ENCODE results near the gene AGPAT3.

Gene AGPAT3

DNA sequence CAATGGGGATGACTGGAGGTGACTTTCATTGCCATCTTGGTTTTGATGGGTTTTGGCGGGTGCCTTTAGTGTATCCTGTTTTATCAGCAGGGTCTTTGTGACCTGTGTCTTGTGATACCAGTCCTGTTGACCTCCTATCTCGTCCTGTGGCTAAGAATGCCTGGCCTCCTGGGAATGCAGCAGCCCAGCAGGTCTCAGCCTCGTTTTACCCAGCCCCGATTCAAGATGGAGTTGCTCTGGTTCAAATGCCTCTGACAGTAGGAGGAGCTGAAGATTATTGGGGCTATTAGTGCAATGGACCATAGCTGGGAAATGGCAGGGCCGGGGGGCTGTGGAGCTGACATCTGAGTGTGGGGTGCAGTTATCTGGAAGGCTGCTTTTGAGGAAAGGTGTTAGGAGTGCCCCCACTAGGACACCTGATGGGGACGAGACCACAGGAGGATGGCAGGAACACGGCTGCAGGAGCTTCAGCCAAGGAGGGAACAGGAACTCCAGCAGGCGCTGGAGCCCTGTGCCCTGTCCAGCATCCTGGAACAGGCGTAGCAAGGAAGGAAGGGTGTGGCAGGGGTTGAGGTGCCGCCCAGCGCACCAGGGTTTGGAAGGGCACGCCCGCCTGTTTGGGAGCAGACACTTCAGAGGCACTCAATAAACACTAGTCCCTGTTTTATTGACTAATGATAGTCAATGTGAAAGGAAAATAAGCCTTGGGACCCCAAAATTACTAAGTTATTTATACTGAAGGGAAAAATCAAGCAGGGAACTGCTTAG is 15.3 kb upstream of the AGPAT3 start:
- no peak overlapping the region for H3K27ac Mint-ChIP-seq
- H3K4me1 Mint-ChIP-seq (ENCODE audit: low read depth): peaks cover 9% of the 10 kb centered on the region
- H3K9me3 Mint-ChIP-seq: peaks cover 4% of the 10 kb centered on the region
- no peaks in the 10 kb centered on the region for H3K36me3 Mint-ChIP-seq (ENCODE audit: low read depth)
- H3K27me3 Mint-ChIP-seq: peaks cover 6% of the 10 kb centered on the region
- no peak overlapping the region for H3K4me3 Mint-ChIP-seq

DNA sequence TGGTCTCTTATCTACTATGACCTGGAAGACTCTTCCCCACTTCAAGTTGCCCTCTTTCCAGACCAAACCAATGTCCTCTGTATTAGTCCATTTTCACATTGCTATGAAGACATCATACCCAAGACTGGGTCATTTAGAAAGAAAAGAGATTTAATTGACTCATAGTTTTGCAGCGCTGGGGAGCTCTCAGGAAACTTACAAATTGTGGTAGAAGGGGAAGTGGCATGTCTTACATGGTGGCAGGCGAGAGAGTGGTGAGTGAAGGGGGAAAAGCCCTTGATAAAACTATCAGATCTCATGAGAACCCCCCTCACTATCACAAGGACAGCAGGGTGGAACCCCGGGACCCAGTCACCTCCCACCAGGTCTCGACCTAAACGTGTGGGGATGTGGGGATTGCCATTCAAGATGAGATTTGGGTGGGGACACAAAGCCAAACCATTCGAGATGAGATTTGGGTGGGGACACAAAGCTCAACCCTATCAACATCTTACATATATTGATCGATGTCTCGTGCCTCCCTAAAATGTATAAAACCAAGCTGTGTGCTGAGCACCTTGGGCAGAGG is 14.2 kb upstream of the AGPAT3 start:
- peaks cover 13% of the 10 kb centered on the region for H3K27me3 Mint-ChIP-seq
- no peak overlapping the region for H3K4me3 Mint-ChIP-seq
- H3K4me1 Mint-ChIP-seq (ENCODE audit: low read depth): peaks cover 20% of the 10 kb centered on the region
- H3K9me3 Mint-ChIP-seq: peaks cover 4% of the 10 kb centered on the region
- H3K36me3 Mint-ChIP-seq (ENCODE audit: low read depth): no peaks in the 10 kb centered on the region
- no peak overlapping the region for H3K27ac Mint-ChIP-seq

DNA sequence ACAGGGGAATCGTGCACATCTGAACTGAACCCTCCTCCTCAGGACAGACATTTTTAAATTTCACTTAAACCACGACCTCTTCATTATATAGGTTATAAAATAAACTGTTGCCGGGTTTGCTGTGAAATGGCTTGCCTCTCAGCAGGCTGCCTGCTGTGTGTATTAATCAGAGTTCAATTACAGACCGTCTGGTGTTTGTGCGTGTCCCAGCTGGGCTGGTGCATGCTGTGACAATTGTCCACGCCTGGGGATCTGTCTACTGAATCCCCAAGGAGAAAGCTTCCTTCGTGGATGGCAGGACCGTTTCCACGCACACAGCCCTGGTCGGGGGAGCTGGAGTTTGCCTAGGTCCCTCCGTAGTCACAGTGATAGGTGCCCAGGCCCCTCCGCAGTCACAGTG is 13.4 kb upstream of the AGPAT3 start:
- Mint-ChIP-seq H3K4me3 (no peak overlapping the region), H3K27me3 (peaks cover 16% of the 10 kb centered on the region), H3K36me3 (ENCODE audit: low read depth) (no peaks in the 10 kb centered on the region), H3K9me3 (peaks cover 4% of the 10 kb centered on the region), H3K4me1 (ENCODE audit: low read depth) (peaks cover 24% of the 10 kb centered on the region), H3K27ac (no peak overlapping the region)

DNA sequence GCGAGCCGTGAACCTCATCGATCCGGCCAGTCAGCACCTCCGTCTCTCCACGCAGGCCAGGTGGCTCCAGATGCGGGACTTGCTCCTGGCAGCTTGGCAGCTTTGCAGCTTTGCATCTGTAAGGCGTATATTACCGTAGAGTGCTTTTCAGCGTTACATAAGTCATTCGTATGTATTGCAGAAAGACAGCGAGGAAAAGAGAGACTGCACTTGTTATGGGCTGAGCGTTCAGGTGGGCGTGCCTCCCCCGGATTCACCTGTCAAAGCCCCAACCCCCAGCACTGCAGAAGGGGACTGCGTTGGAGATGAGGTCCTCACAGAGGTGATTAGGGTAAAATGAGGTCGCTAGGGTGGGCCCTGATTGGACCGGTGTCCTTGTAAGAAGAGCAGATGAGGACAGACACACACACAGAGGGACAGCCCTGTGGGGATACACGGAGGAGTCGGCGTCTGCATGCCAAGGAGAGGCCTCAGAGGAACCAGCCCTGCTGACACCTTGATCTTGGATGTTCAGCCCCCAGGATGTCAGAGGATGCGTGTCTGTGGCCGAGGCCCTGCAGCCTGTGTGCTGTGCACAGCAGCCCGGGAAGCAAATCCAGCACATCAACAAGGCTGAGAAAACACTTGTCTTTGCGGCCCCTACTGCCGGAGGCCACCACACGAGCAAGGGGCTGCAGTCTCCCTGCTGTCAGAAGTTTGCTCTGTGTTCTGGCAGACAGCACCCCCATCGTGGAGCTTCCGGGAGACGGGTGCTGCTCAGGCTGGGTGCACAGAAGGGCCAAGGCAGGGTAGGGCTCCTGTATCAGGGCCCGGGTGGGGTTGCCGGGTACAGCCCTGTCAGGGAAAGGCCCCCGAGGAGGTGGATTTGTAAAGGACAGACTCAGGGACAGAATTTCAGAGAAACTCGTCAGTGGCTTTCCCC is 10.9 kb upstream of the AGPAT3 start:
- no peak overlapping the region for H3K27ac Mint-ChIP-seq
- peaks cover 16% of the 10 kb centered on the region for H3K27me3 Mint-ChIP-seq
- peaks cover 4% of the 10 kb centered on the region for H3K9me3 Mint-ChIP-seq
- no peaks in the 10 kb centered on the region for H3K36me3 Mint-ChIP-seq (ENCODE audit: low read depth)
- H3K4me1 Mint-ChIP-seq (ENCODE audit: low read depth): peaks cover 24% of the 10 kb centered on the region
- H3K4me3 Mint-ChIP-seq: no peak overlapping the region

DNA sequence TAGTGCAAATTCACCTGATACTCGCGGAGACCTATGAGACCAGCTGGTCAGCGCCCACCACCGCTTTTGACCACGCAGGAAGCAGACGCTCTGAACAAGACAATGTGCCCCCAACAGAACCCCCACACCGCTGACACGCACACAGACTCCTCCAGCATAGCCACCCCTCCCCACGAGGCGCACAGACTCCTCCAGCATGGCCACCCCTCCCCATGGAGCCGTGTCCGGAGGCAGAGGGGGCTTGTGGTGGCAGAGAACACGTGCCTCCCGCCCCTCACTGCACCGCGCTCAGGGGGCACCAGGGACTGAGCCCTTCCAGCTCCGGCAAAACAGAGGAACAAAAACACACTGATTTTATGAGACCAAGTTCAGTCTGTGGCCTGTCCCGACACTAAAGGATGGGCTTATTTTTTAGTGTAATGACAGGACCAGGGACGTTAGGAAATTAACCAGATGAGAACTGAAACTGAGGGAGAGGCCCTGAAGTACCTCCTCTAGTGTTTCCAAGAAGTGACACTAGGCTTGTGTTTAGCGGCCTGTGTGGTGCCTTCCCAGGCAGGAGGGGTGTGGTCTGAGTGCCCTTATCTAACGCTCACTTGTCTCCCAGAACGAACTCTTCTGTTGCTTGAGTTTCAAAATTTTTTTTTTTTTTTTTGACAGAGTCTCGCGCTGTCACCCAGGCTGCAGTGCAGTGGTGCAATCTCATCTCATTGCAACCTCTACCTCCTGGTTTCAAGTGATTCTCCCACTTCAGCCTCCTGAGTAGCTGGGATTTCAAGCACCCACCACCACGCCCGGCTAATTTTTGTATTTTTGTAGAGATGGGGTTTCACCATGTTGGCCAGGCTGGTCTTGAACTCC is 10.0 kb upstream of the AGPAT3 start:
- H3K27ac Mint-ChIP-seq: peak overlapping the region; percentile 78

DNA sequence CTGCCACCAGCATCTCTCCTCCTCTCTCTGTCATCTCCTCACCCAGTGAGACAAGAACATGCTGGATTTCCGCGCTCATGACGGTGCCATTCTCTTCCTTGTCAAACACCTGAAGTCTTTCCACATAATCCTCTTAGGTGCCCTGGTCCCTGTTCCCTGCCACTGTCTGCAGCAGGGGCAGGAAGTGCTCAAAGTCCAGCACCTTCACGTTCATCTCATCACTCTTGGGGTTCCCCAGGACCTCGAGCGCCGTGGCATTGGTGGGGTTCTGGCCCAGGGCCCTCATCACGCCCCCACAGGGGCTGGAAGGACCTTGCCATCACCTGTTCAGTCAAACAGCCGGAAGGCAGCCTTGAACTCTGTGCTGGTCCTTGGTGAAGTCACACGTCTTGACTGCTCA is 9.1 kb upstream of the AGPAT3 start:
- Mint-ChIP-seq H3K27ac (no peak overlapping the region), H3K4me1 (ENCODE audit: low read depth) (peaks cover 24% of the 10 kb centered on the region), H3K9me3 (peaks cover under 1% of the 10 kb centered on the region), H3K4me3 (no peak overlapping the region), H3K36me3 (ENCODE audit: low read depth) (no peaks in the 10 kb centered on the region), H3K27me3 (peaks cover 16% of the 10 kb centered on the region)

More for the DNA sequence above, 10.0 kb upstream of the AGPAT3 start:
- peak overlapping the region; percentile 30 for H3K4me3 Mint-ChIP-seq
- H3K36me3 Mint-ChIP-seq (ENCODE audit: low read depth): no peaks in the 10 kb centered on the region
- H3K27me3 Mint-ChIP-seq: peaks cover 16% of the 10 kb centered on the region
- peaks cover 24% of the 10 kb centered on the region for H3K4me1 Mint-ChIP-seq (ENCODE audit: low read depth)
- H3K9me3 Mint-ChIP-seq: peaks cover 4% of the 10 kb centered on the region

DNA sequence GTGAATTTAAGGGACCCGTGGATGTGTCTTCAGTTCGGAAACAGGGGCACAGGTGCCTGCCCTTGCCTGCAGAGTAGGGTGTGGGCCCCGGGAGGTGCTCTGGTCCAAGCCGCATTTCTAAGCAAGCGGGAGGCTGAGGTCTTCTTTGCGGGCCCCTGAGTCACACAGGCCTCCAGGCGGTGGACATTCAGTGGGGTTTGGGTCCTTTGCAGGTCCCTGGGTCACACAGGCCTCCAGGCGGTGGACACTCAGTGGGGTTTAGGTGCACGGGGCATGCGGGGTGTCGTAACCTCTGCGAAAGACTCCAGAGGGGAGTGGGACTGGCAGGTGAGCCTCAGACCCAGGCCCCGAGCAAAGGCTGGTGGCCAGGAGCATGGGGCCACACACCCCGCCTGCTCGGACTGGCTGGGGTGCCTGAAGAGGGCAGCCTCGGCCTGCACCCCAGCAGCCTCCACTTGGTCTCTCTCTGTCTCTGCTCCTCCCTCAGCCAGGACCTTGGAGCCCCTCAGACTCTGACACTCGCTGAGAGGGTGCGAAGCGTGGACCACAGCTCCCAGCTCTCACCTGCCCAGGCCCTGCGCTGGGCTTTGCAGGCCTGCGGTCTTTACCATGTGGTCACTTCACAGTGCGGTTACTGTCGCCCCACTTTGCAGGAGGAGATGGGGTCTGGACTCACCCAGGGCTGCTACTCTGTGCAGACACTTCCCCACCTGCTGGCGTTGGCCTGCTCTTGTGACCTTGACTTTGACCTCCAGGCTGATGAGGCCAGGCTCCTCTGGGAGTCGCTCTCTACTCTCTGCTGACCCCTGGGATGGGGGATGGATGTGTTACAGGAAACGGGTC is 6.0 kb upstream of the AGPAT3 start:
- Mint-ChIP-seq H3K27me3 (peaks cover 11% of the 10 kb centered on the region), H3K9me3 (no peaks in the 10 kb centered on the region), H3K27ac (no peak overlapping the region), H3K4me1 (ENCODE audit: low read depth) (peaks cover 22% of the 10 kb centered on the region), H3K36me3 (ENCODE audit: low read depth) (no peaks in the 10 kb centered on the region), H3K4me3 (no peak overlapping the region)

DNA sequence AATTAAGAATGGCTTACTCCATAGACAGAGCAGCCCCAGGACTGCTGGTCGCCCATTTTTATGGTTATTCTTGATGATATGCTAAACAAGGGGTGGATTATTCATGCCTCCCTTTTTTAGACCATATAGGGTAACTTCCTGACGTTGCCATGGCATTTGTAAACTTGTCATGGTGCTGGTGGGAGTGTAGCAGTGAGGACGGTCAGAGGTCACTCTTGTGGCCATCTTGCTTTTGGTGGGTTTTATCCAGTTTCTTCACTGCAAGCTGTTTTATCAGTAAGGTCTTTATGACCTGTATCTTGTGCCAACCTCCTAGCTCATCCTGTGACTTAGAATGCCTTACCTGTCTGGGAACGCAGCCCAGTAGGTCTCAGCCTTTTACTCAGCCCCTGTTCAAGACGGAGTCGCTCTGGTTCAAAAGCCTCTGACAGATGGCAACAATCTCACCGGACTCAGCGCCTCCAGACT is 5.2 kb upstream of the AGPAT3 start:
- peaks cover 10% of the 10 kb centered on the region for H3K27me3 Mint-ChIP-seq
- no peak overlapping the region for H3K27ac Mint-ChIP-seq
- H3K4me3 Mint-ChIP-seq: no peak overlapping the region
- H3K4me1 Mint-ChIP-seq (ENCODE audit: low read depth): peaks cover 18% of the 10 kb centered on the region
- no peaks in the 10 kb centered on the region for H3K36me3 Mint-ChIP-seq (ENCODE audit: low read depth)
- H3K9me3 Mint-ChIP-seq: no peaks in the 10 kb centered on the region

DNA sequence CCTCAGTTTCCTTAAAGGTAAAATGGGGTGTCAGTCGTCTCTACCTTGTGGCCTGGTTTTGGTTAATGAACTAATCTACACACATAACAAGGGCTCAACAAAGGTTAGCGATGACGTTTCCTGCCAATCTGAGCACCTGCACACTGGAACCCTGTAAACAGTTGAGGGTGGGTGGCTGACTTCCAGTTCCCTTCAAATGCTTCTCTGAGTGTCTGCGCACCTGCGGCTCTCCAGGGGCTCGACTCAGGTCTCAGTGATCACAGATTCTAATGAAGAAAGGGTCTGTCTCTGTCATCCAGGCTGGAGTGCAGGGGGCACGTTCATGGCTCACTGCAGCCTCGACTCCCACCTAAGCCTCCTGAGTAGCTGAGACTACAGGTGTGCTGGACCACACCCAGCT is 3.3 kb upstream of the AGPAT3 start:
- Mint-ChIP-seq H3K27me3 (no peaks in the 10 kb centered on the region), H3K9me3 (no peaks in the 10 kb centered on the region), H3K36me3 (ENCODE audit: low read depth) (no peaks in the 10 kb centered on the region), H3K4me3 (no peak overlapping the region), H3K4me1 (ENCODE audit: low read depth) (peaks cover 9% of the 10 kb centered on the region), H3K27ac (no peak overlapping the region)

DNA sequence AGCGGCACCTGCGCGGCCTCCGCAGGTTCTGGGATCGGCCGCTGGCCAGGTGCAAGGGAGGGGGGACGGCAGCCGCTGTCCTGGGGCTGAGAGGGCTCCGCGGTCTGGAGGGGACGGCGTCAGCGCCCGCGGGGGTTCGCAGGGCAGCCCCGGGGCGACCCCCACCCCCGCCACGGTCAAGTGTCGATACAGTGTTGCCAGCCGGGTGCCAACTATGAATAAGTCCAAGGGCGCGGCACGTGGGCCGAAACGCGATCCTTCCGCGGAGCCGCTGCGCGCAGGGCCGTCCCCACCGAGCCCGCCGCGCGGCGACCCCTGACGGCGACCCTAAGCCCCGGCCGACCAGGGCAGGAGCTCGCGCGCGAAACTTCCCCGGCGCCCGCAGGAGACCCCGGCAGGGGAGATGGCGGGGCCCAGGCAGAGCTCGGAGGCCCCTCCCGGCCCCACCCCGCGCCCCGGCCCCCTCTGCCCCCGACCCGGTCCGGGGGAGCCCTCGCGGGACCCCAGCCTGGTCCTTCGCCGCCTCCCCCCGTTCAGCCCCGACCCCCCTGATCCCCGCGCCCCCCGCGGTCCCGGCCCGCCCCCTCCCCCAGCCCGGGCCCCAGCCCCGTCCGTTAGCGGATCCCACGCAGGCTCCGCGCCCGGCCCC is 586 bp upstream of the AGPAT3 start:
- Mint-ChIP-seq H3K27ac (no peak overlapping the region), H3K27me3 (no peaks in the 10 kb centered on the region), H3K9me3 (no peaks in the 10 kb centered on the region), H3K4me3 (no peak overlapping the region), H3K4me1 (ENCODE audit: low read depth) (peaks cover 35% of the 10 kb centered on the region), H3K36me3 (ENCODE audit: low read depth) (peaks cover 26% of the 10 kb centered on the region)

DNA sequence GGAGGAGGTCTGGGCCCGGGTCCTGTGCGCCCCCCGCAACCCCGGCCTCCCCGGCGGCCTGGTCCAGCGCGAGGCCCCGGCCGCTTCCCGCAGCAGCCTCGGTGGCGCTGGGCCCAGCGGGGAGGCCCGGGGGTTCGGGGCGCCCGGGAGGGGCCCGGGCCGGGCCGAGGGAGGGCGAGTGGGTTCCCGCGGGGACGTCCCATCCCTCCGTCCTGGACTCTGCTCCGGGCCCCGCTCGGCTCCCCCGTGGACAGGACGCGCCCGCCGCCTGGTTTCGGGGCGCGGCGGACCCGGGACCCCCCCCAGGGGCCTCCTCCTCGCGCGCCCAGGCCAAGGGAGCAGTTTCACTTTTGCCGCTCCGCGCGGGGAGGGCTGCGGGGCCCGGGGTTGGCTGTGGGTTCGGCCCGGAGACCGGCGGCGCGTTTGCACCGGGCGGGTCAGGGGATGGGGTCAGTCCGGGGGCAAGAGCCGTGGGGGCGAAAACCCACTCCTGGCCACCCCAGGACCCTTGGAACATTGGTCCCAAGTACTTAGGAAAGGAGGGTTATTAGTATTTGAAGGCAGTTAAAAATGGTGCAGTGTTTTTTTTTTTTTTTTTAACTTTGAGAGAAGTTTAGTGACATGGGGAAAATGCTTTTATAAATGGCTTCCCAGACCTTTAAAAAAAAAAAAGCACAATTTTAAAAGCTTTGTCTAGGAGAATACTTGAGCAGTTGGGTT is 677 bp downstream of the AGPAT3 start:
- H3K4me3 Mint-ChIP-seq: peak overlapping the region; percentile 84

DNA sequence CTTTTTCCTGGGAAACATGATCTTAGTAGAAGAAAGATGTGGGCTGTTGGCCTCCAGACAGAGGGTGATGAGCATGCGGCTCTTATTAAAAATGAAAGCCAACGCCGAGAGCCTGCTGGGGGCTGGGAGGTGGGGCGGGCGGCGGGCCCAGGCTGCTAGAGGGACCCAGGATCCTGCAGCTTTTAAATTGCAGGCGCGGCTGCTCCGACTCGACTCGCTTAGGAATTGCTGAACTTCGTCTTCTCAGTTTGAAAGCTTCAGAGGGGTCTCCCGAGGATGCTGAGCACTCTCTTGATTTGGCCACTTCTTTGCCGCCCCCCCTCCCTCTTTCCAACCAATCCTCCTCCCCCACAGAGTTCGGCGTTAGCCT is 1.2 kb downstream of the AGPAT3 start:
- peaks cover 33% of the 10 kb centered on the region for H3K36me3 Mint-ChIP-seq (ENCODE audit: low read depth)
- no peaks in the 10 kb centered on the region for H3K27me3 Mint-ChIP-seq
- H3K4me3 Mint-ChIP-seq: peak overlapping the region; percentile 84
- peak overlapping the region; percentile 88 for H3K27ac Mint-ChIP-seq
- peaks cover 41% of the 10 kb centered on the region for H3K4me1 Mint-ChIP-seq (ENCODE audit: low read depth)
- no peaks in the 10 kb centered on the region for H3K9me3 Mint-ChIP-seq

More for the DNA sequence above, 677 bp downstream of the AGPAT3 start:
- H3K4me1 Mint-ChIP-seq (ENCODE audit: low read depth): peaks cover 36% of the 10 kb centered on the region
- peak overlapping the region; percentile 88 for H3K27ac Mint-ChIP-seq
- H3K27me3 Mint-ChIP-seq: no peaks in the 10 kb centered on the region
- H3K9me3 Mint-ChIP-seq: no peaks in the 10 kb centered on the region
- peaks cover 28% of the 10 kb centered on the region for H3K36me3 Mint-ChIP-seq (ENCODE audit: low read depth)

Measured in stimulated activated naive CD8-positive, alpha-beta T cell treated with anti-CD3 and anti-CD28 coated beads, Interleukin-15, Interleukin-2, amounts not matched to agents 100 ng/mL and 50 ng/mL, for 24 hours (primary cell).